ENCODE results near the gene MYO9B. TPM values are rescaled to one million over a fixed set of nuclear protein-coding genes. Genes with fewer than 3 reads are reported as not detected.

The MYO9B gene
- total RNA-seq, 1 experiment from 2014 or later = 74.6 TPM

DNA sequence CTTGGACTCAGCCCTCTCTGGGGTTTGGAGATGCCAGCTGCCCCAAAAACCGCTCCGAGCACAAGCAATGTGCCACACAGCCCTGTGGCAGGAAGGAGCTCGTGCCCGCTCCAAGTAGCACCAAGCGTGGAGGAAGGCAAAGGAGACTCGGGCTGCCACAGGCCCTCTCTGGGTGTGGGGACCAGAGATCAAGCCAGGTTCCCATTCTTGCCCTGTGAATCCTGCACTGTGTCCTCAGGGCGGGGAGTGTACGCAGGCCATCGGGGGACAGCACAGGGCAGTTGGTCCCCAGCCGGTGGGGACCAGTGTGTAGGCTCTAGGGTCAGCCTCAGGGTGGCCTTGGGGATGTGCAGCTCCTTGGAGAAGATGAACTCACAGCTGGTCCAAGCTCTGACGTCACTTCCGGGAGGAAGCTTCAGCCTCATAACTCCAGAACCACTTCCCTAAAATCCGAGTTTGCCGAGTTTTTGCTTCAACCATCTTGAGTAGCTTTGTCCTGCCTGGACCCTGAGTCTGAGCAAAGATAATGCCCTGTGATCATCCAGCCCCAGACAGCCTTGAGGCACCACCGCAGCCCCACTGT, 39.6 kb upstream of the MYO9B start:
- H3K9ac ChIP-seq (ENCODE audit: low read length) = no peak overlapping the region
- no peak overlapping the region for H3K4me2 ChIP-seq (ENCODE audit: low read length)
- no peaks in the 10 kb centered on the region for H3K27me3 ChIP-seq (ENCODE audit: insufficient read depth, low read length)
- no peak overlapping the region for H3K27ac ChIP-seq (ENCODE audit: low read depth, low read length)
- intact Hi-C loops (cut with micrococcal nuclease) = no loop called here
- ChIA-PET POLR2A (no interaction called here), CTCF (no interaction called here), RAD21 (ENCODE audit: low non-redundant PET in 1 of 2, low total read pairs in 2 of 2, uncharacterized antibody in 2 of 2, unreplicated experiment in 2 of 2) (no interaction called here)
- H3K36me3 ChIP-seq (ENCODE audit: control insufficient read depth in 1 of 2, insufficient read depth in 2 of 2, low read length in 2 of 2) = no peaks in the 10 kb centered on the region
- H4K20me1 ChIP-seq (ENCODE audit: insufficient read depth) = no peaks in the 10 kb centered on the region
- no peak for ATAC-seq
- no peaks in the 10 kb centered on the region for H3K9me2 ChIP-seq (ENCODE audit: insufficient read depth)
- no peak overlapping the region for H3K4me3 ChIP-seq (replicated peaks in 1 of 2; ENCODE audit: low read depth in 1 of 2, low read length in 2 of 2)
- H2AFZ ChIP-seq (ENCODE audit: low read depth, low read length, poor library complexity, severe bottlenecking) = no peak overlapping the region
- no peaks in the 10 kb centered on the region for H3K4me1 ChIP-seq (ENCODE audit: control insufficient read depth in 1 of 2, insufficient read depth in 2 of 2, low read length in 2 of 2)
- BruUV-seq (replicated peaks) = no TSS peak
- DNase-seq (ENCODE audit: low read depth, low spot score) = no peak
- no peaks in the 10 kb centered on the region for H3K9me3 ChIP-seq (ENCODE audit: control insufficient read depth in 1 of 2, insufficient read depth in 1 of 2, low read depth in 1 of 2, low read length in 2 of 2)
- H3K79me2 ChIP-seq (ENCODE audit: insufficient read depth, low read length) = no peaks in the 10 kb centered on the region
- TF ChIP-seq, protein P1, sequence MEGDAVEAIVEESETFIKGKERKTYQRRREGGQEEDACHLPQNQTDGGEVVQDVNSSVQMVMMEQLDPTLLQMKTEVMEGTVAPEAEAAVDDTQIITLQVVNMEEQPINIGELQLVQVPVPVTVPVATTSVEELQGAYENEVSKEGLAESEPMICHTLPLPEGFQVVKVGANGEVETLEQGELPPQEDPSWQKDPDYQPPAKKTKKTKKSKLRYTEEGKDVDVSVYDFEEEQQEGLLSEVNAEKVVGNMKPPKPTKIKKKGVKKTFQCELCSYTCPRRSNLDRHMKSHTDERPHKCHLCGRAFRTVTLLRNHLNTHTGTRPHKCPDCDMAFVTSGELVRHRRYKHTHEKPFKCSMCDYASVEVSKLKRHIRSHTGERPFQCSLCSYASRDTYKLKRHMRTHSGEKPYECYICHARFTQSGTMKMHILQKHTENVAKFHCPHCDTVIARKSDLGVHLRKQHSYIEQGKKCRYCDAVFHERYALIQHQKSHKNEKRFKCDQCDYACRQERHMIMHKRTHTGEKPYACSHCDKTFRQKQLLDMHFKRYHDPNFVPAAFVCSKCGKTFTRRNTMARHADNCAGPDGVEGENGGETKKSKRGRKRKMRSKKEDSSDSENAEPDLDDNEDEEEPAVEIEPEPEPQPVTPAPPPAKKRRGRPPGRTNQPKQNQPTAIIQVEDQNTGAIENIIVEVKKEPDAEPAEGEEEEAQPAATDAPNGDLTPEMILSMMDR (IDR thresholded peaks at IDR 0.05 in 2 of 3, conservative IDR thresholded peaks at IDR 0.05 in 1 of 3; ENCODE audit: borderline replicate concordance in 1 of 3, insufficient read depth in 1 of 3, low read depth in 2 of 3, low read length in 2 of 3) = no peak
- TF ChIP-seq, protein P2, sequence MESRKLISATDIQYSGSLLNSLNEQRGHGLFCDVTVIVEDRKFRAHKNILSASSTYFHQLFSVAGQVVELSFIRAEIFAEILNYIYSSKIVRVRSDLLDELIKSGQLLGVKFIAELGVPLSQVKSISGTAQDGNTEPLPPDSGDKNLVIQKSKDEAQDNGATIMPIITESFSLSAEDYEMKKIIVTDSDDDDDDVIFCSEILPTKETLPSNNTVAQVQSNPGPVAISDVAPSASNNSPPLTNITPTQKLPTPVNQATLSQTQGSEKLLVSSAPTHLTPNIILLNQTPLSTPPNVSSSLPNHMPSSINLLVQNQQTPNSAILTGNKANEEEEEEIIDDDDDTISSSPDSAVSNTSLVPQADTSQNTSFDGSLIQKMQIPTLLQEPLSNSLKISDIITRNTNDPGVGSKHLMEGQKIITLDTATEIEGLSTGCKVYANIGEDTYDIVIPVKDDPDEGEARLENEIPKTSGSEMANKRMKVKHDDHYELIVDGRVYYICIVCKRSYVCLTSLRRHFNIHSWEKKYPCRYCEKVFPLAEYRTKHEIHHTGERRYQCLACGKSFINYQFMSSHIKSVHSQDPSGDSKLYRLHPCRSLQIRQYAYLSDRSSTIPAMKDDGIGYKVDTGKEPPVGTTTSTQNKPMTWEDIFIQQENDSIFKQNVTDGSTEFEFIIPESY (IDR thresholded peaks at IDR 0.05; ENCODE audit: extremely low read depth, insufficient replicate concordance, low read length) = no peak
- TF ChIP-seq RAD21 (IDR thresholded peaks at IDR 0.05; ENCODE audit: low read depth) = no peak
- TF ChIP-seq REST (IDR thresholded peaks at IDR 0.05; ENCODE audit: low read depth) = no peak
- TF ChIP-seq EZH2 (IDR thresholded peaks at IDR 0.05) = no peak
- no peak for TF ChIP-seq POLR2AphosphoS5 (IDR thresholded peaks at IDR 0.05; ENCODE audit: low read depth, low read length)
- no peak for TF ChIP-seq SP1 (IDR thresholded peaks at IDR 0.05; ENCODE audit: low read depth)
- no peak for TF ChIP-seq FOSL1 (IDR thresholded peaks at IDR 0.05; ENCODE audit: low read depth)
- TF ChIP-seq SRF (IDR thresholded peaks at IDR 0.05; ENCODE audit: low read depth) = no peak
- no peak for TF ChIP-seq SIN3A (IDR thresholded peaks at IDR 0.05; ENCODE audit: low read depth)
- TF ChIP-seq TCF7L2 (IDR thresholded peaks at IDR 0.05; ENCODE audit: borderline replicate concordance, extremely low read depth, insufficient read depth, insufficient read length) = no peak
- TF ChIP-seq CEBPB (IDR thresholded peaks at IDR 0.05; ENCODE audit: low read depth) = no peak
- TF ChIP-seq JUND (IDR thresholded peaks at IDR 0.05) = no peak

Data from HCT116 (cell line).